GM12878 (cell line): ENCODE results near the gene VSTM4. TPM values are rescaled to one million over a fixed set of nuclear protein-coding genes. Genes with fewer than 3 reads are reported as not detected.

Source experiments
- ATAC-seq: fragments of 200-7000 bp; cut with Tn5 transposase; 3 replicates; pipeline ENCODE4 v1.9.1; 2020; ENCODE audit warnings: mild to moderate bottlenecking, moderate library complexity
- BruUV-seq: library from RNA; stranded (reverse); fragments of 400-500 nt; replicated peaks from 2 replicates; lab custom pipeline; 2021; lab: Mats Ljungman, UMichigan
- CTCF ChIA-PET: fragments of 300-600 bp; sonication (Branson Sonifier 250); formaldehyde crosslinking; extraction: SDS; loops from one replicate; lab custom pipeline; 2021; ENCODE audit warnings: inconsistent platforms; lab: Yijun Ruan, JAX
- POLR2A ChIA-PET: fragments of 350-600 bp; formaldehyde crosslinking; extraction: SDS; loops from one replicate; lab custom pipeline; 2021; ENCODE audit warnings: inconsistent platforms; lab: Charles Lee
- RAD21 ChIA-PET: fragments of 300-600 bp; sonication (Branson Sonifier 250); formaldehyde crosslinking; loops from one replicate; lab custom pipeline; 2023; ENCODE audit warnings: antibody characterized with exemption; ENCODE audit not compliant: unreplicated experiment; lab: Charles Lee
- SMC1A ChIA-PET: fragments of 300-600 bp; sonication (Branson Sonifier 250); formaldehyde crosslinking; loops from one replicate; lab custom pipeline; 2023; ENCODE audit not compliant: unreplicated experiment, uncharacterized antibody; lab: Charles Lee
- DNase-seq: peaks from one replicate; pipeline ENCODE4 v3.0.0-alpha.2; 2011; ENCODE audit warnings: low read depth, low spot score
- FAIRE-seq: peaks from 3 replicates; lab custom pipeline; 2011; peaks lifted over from hg19 to GRCh38; lab: Jason Lieb, UNC
- H2AFZ ChIP-seq: 2 replicates; pipeline ENCODE4 v1.6.0; 2011; ENCODE audit warnings: low read depth, low read length, control low read depth; ENCODE audit not compliant: control insufficient read depth
- H3K27ac ChIP-seq: 2 replicates; pipeline ENCODE4 v1.5.1; 2011; ENCODE audit warnings: control low read depth; ENCODE audit not compliant: control insufficient read depth, insufficient read depth
- H3K27me3 ChIP-seq, 2 experiments: replicated peaks in 1 of 2; 2 replicates each; pipeline versions ENCODE4 v1.6.0 to v1.6.1; 2011; ENCODE audit warnings: low read length in 1 of 2; ENCODE audit not compliant: control insufficient read depth in 2 of 2, insufficient read depth in 2 of 2
- H3K36me3 ChIP-seq, 2 experiments: 2 replicates each; pipeline ENCODE4 v1.5.1; 2011; ENCODE audit warnings: low read length in 1 of 2; ENCODE audit not compliant: control insufficient read depth in 2 of 2, insufficient read depth in 2 of 2
- H3K4me1 ChIP-seq: 2 replicates; pipeline ENCODE4 v1.6.1; 2011; ENCODE audit warnings: mild to moderate bottlenecking, low read length, moderate library complexity, mixed read lengths; ENCODE audit not compliant: control insufficient read depth, insufficient read depth
- H3K4me2 ChIP-seq: 2 replicates; pipeline ENCODE4 v1.6.0; 2011; ENCODE audit warnings: control low read depth; ENCODE audit not compliant: control insufficient read depth, insufficient read depth
- H3K4me3 ChIP-seq: fragments of 200-600 bp; sonication (generic); 2 replicates; pipeline ENCODE4 v1.5.1; 2016
- H3K79me2 ChIP-seq: 2 replicates; pipeline ENCODE4 v1.6.0; 2011; ENCODE audit warnings: low read length; ENCODE audit not compliant: control insufficient read depth, insufficient read depth
- H3K9ac ChIP-seq: 2 replicates; pipeline ENCODE4 v1.8.0; 2011; ENCODE audit warnings: low read length, control low read depth, mixed read lengths; ENCODE audit not compliant: control insufficient read depth, insufficient read depth
- H3K9me3 ChIP-seq: replicated peaks from 3 replicates; pipeline ENCODE4 v1.5.1; 2011; ENCODE audit warnings: mild to moderate bottlenecking, low read length; ENCODE audit not compliant: control insufficient read depth, insufficient read depth
- H4K20me1 ChIP-seq: 2 replicates; pipeline ENCODE4 v1.6.0; 2011; ENCODE audit not compliant: control insufficient read depth, insufficient read depth
- GATAD2B ChIP-seq: fragments of 450-650 bp; conservative IDR thresholded peaks from 2 replicates; pipeline ENCODE4 v1.6.1; 2017; ENCODE audit warnings: low read depth, mild to moderate bottlenecking, moderate library complexity
- JUND ChIP-seq: IDR thresholded peaks from 2 replicates; pipeline ENCODE4 v1.6.1; 2012; ENCODE audit warnings: low read depth, mild to moderate bottlenecking, low read length, improper control_type of control experiment, moderate library complexity
- RBBP5 ChIP-seq: fragments of 200-600 bp; sonication (generic); conservative IDR thresholded peaks from 2 replicates; pipeline ENCODE4 v1.6.1; 2016
- RUNX3 ChIP-seq: IDR thresholded peaks from 2 replicates; pipeline ENCODE4 v1.6.1; 2012; ENCODE audit warnings: low read length, inconsistent platforms
- TARDBP ChIP-seq: IDR thresholded peaks from 2 replicates; pipeline ENCODE4 v1.6.1; 2016; ENCODE audit warnings: borderline replicate concordance
- WGBS: methylation state at CpG from one replicate; pipeline ENCODE4 v1.1.6; 2016; ENCODE audit warnings: low lambda C conversion rate; ENCODE audit not compliant: insufficient replicate concordance, insufficient coverage; ENCODE audit errors: missing lambda C conversion rate; 5-methylcytosine and 5-hydroxymethylcytosine counted together
- in situ Hi-C: fragments of 300-500 bp; cut with MboI; formaldehyde crosslinking; loops from 9 replicates; pipeline ENCODE4 v1.14.3; 2018; ENCODE audit warnings: mixed read lengths
- intact Hi-C: fragments of 100-400 bp; cut with micrococcal nuclease; formaldehyde crosslinking; loops from one replicate; pipeline ENCODE4 v1.14.2; 2022; ENCODE audit not compliant: unreplicated experiment
- polyA plus RNA-seq, 11 experiments: library from polyadenylated mRNA; depleted of rRNA in 4 of 11; unstranded in 6 of 11; stranded (reverse) in 5 of 11; fragments of >200 nt; fragmentation: Nextera tagmentation in 4 of 11; fragmentation: Illumina TruSeq in 1 of 11; extraction: Ambion mirVana in 4 of 11; extraction: Trizol in 1 of 11; gene quantifications; 1 replicate in 1 of 11; 2 replicates in 10 of 11; pipeline versions ENCODE4 v1.2.1 to v1.2.3, GENCODE V29; 2011 to 2016; ENCODE audit warnings: inconsistent platforms in 2 of 11, missing spikeins in 2 of 11, low read depth in 1 of 11
- total RNA-seq, 4 experiments: library from RNA; depleted of rRNA in 3 of 4; stranded (reverse); fragments of >200 nt in 3 of 4; fragmentation: Illumina TruSeq in 1 of 4; extraction: Trizol in 1 of 4; gene quantifications; 2 replicates each; pipeline versions ENCODE4 v1.2.1 to v1.2.3, GENCODE V29; 2013 to 2021
- TF ChIP-seq, protein P1 (sequence below): IDR thresholded peaks from 2 replicates; pipeline ENCODE4 v1.6.1; 2011; ENCODE audit warnings: borderline replicate concordance, low read depth, mild to moderate bottlenecking, moderate library complexity, mixed read lengths, low read length; ENCODE audit not compliant: insufficient read depth; ENCODE audit errors: extremely low read length

VSTM4 gene
- total and polyA plus RNA-seq, 10 of the 15 experiments (the other 5 are each of a cell fraction or from before 2014, with no cell fraction given): 0.01 to 0.14 (median 0.02) TPM; not detected in 7

DNA sequence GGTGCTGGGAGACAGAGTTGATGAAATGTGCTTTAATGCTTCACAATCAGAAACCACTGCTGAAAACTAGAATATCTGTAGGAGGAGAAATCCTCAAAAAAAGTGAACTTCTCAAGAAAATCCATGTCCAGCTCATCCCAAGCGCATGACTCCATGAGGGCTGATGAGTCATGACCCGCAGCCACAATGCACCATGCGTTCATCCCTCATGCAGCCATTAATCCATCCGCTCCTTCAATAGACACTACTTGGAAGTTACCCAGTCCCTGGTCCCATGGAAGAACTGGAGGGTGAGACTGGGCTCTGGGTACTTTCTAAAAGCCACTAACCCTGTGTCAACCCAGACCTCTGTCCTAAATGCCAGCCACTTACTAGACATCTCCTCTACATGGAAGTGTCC is 48.4 kb upstream of the VSTM4 start:
- DNase-seq (no peak), FAIRE-seq (no peak), ATAC-seq (no peak)
- WGBS: 100% methylated on average over 4 of the region's 4 CpGs
- H3K27me3 ChIP-seq: no peaks in the 10 kb centered on the region
- no peak for TF ChIP-seq GATAD2B
- no peak for TF ChIP-seq TARDBP
- TF ChIP-seq, protein P1, sequence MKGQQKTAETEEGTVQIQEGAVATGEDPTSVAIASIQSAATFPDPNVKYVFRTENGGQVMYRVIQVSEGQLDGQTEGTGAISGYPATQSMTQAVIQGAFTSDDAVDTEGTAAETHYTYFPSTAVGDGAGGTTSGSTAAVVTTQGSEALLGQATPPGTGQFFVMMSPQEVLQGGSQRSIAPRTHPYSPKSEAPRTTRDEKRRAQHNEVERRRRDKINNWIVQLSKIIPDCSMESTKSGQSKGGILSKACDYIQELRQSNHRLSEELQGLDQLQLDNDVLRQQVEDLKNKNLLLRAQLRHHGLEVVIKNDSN: no peak
- no peak for TF ChIP-seq RUNX3
- TF ChIP-seq RBBP5: no peak
- no peak for TF ChIP-seq JUND
- no peaks in the 10 kb centered on the region; the same call in 1 of the 2 replicates for H4K20me1 ChIP-seq
- no peaks in the 10 kb centered on the region for H3K9me3 ChIP-seq
- BruUV-seq: no TSS peak
- H3K9ac ChIP-seq: no peak overlapping the region
- SMC1A ChIA-PET: interaction anchor here (0.6 to 1.4 kb wide), 7 partner anchors 8 to 348 kb away, joined by 3 to 4 read pairs (median 3); no protein-coding TSS in a partner anchor
- RAD21 ChIA-PET: interaction anchor here (1.5 to 1.8 kb wide), 2 partner anchors 9 to 505 kb away, joined by 5 to 7 read pairs; no protein-coding TSS in a partner anchor
- POLR2A ChIA-PET: no interaction called here
- H3K4me1 ChIP-seq: no peaks in the 10 kb centered on the region
- H3K4me3 ChIP-seq: no peak overlapping the region
- H2AFZ ChIP-seq: no peak overlapping the region
- no peak overlapping the region for H3K27ac ChIP-seq
- no peaks in the 10 kb centered on the region for H3K79me2 ChIP-seq
- in situ Hi-C loops (no loop called here), intact Hi-C loops (loop anchor here (1.0 kb wide), 2 partner anchors 182 to 505 kb away; no protein-coding TSS in a partner anchor)
- CTCF ChIA-PET: interaction anchor here (1.1 to 2.0 kb wide), 6 partner anchors 9 to 507 kb away, joined by 3 to 7 read pairs (median 4); no protein-coding TSS in a partner anchor
- H3K4me2 ChIP-seq: no peak overlapping the region
- peaks cover 0 to 4% of the 10 kb centered on the region in 2 experiments; a peak in 2 of 4 replicates for H3K36me3 ChIP-seq
